Progenitor cell of endocrine pancreas (in vitro differentiated cells): ENCODE data around the gene B9D1. TPM values are rescaled to one million over a fixed set of nuclear protein-coding genes. Genes with fewer than 3 reads are reported as not detected.

ENCODE experiments used
- DNase-seq: peaks from one replicate; pipeline ENCODE4 v3.0.0; 2021; ENCODE audit warnings: low spot score; ENCODE audit not compliant: unreplicated experiment
- H3K27ac Mint-ChIP-seq: 2 replicates; pipeline ENCODE4 v1.8.0; 2021; ENCODE audit warnings: mild to moderate bottlenecking, moderate library complexity, mixed read lengths
- H3K27me3 Mint-ChIP-seq: 2 replicates; pipeline ENCODE4 v1.8.0; 2021; ENCODE audit warnings: mixed read lengths
- H3K36me3 Mint-ChIP-seq: 2 replicates; pipeline ENCODE4 v1.8.0; 2022; ENCODE audit warnings: mixed read lengths; ENCODE audit not compliant: insufficient read depth
- H3K4me1 Mint-ChIP-seq: 2 replicates; pipeline ENCODE4 v1.8.0; 2021; ENCODE audit warnings: low read depth, mixed read lengths
- H3K4me3 Mint-ChIP-seq: 2 replicates; pipeline ENCODE4 v1.8.0; 2021; ENCODE audit warnings: low read depth, mild to moderate bottlenecking, moderate library complexity, mixed read lengths
- H3K9me3 Mint-ChIP-seq: 2 replicates; pipeline ENCODE4 v1.8.0; 2021; ENCODE audit warnings: low read depth, mixed read lengths
- CTCF ChIP-seq: fragments of 200-600 bp; sonication (generic); IDR thresholded peaks from one replicate; pipeline ENCODE4 v1.5.0; 2021; ENCODE audit warnings: antibody characterized with exemption, mild to moderate bottlenecking; ENCODE audit not compliant: unreplicated experiment
- total RNA-seq: library from RNA; stranded (reverse); gene quantifications from 2 replicates; pipeline ENCODE4 v1.2.1, GENCODE V29; 2021

The B9D1 gene
- total RNA-seq, 1 donor from 2014 or later: 27.3 TPM

DNA sequence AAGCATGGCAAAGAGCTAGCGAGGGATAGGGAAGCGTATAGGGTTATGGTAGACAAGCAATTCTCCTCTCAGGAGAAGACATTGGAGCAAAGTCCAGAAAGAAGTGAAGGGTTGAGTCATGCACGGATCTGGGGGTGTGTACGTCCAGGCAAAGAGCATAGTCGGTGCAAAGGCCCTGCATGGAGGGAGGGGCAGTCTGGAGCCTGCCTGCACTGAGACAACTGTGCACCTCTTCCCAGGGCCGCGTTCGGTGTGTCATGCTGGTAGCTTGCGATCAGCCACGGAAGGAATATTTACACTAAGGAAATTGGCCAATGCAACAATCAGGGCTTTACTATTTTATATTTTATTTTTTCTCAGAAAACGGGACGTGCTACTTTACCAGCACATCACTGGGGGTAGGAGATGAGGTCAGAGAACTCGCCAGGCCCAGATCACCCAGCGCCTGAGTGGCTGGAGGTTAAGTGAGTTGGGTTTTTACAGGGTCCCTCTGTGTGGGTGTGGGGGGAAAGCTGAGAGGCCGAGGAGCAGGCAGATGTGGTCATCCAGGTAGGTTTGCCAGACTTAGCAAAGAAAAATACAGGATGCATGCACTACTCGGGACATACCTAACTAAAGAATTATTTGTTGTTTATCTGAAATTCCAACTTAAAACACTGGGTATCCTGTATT is 6.7 kb upstream of the B9D1 start:
- H3K36me3 Mint-ChIP-seq: no peaks in the 10 kb centered on the region
- no peak overlapping the region for H3K27ac Mint-ChIP-seq
- no peaks in the 10 kb centered on the region for H3K9me3 Mint-ChIP-seq
- H3K4me3 Mint-ChIP-seq: no peak overlapping the region
- TF ChIP-seq CTCF: no peak
- no peaks in the 10 kb centered on the region for H3K27me3 Mint-ChIP-seq
- no peaks in the 10 kb centered on the region for H3K4me1 Mint-ChIP-seq
- no peak for DNase-seq

GRCh38 chr17:19368229-19368628 is 5.7 kb upstream of the B9D1 start:
- no peak overlapping the region for H3K4me3 Mint-ChIP-seq
- H3K9me3 Mint-ChIP-seq: no peaks in the 10 kb centered on the region
- H3K27me3 Mint-ChIP-seq: peaks cover 3% of the 10 kb centered on the region
- no peak overlapping the region for H3K27ac Mint-ChIP-seq
- no peaks in the 10 kb centered on the region for H3K36me3 Mint-ChIP-seq
- peaks cover 4% of the 10 kb centered on the region for H3K4me1 Mint-ChIP-seq
- TF ChIP-seq CTCF: no peak
- DNase-seq: no peak

DNA sequence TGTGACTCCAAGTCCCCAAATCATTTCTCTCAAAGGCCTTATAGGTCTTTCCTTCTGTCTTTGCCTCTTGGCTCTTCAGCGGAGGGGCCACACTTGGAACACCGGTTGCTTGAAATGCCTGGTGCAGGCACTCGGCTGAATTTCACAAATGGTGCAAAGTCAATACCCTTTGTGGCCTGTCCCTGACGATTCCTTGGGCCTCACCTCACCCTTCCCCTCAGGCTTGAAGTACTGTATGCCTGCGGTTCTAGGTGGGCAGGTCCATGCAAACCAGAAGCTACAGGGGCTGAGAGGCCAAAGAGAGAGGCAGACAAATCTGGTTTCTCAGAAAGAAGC is 4.1 kb upstream of the B9D1 start:
- no peak overlapping the region for H3K27ac Mint-ChIP-seq
- no peaks in the 10 kb centered on the region for H3K9me3 Mint-ChIP-seq
- DNase-seq: no peak
- no peak for TF ChIP-seq CTCF
- H3K27me3 Mint-ChIP-seq: peaks cover 3% of the 10 kb centered on the region
- peaks cover 7% of the 10 kb centered on the region for H3K4me1 Mint-ChIP-seq
- H3K4me3 Mint-ChIP-seq: no peak overlapping the region
- no peaks in the 10 kb centered on the region for H3K36me3 Mint-ChIP-seq

DNA sequence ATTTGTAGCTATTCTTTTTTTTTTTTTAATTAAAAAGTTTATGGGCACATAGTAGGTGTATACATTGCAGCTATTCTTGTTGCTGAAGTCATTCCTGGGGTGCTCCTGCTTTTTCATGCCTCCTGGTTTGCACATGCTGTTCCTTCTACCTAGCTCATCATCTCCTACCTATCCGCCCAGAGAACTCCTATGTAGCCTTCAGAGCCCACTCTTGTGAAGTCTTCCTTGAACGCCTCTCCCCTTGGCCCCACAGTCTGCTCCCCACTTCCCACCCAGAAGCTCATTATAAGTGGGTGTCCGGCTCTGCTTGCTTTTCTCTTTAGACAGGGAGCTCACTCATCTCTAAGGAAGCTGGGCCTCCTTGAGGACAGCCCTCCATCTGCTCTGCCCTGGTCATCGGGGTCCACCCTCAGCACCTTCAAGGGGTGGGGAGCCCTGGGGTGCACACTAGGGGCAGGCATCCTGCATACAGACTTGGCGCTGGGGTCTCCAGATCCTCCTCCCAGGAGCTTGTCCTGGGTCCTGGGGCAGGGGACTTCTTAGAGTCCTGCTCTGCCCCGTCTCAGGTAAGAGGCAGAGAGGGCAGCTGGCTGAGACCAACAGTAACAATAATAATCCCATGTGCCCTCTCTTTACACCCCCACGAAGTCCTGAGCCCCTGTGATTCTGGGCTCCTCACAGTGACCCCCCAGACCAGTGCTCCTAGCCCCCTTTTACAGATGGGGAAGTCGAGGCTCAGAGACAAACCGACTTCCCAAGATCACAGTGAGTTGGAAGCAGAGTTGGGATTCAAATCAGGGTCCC is 3.5 kb upstream of the B9D1 start:
- peaks cover 3% of the 10 kb centered on the region for H3K27me3 Mint-ChIP-seq
- no peak overlapping the region for H3K4me3 Mint-ChIP-seq

GRCh38 chr17:19365499-19365817 is 2.9 kb upstream of the B9D1 start:
- no peaks in the 10 kb centered on the region for H3K9me3 Mint-ChIP-seq
- no peak overlapping the region for H3K27ac Mint-ChIP-seq
- DNase-seq: no peak
- H3K4me1 Mint-ChIP-seq: peaks cover 10% of the 10 kb centered on the region
- no peak overlapping the region for H3K4me3 Mint-ChIP-seq
- peaks cover 3% of the 10 kb centered on the region for H3K27me3 Mint-ChIP-seq
- TF ChIP-seq CTCF: no peak
- H3K36me3 Mint-ChIP-seq: no peaks in the 10 kb centered on the region

More for the DNA sequence above, 3.5 kb upstream of the B9D1 start:
- H3K4me1 Mint-ChIP-seq: peaks cover 10% of the 10 kb centered on the region
- no peaks in the 10 kb centered on the region for H3K36me3 Mint-ChIP-seq
- no peak overlapping the region for H3K27ac Mint-ChIP-seq
- no peak for DNase-seq
- H3K9me3 Mint-ChIP-seq: no peaks in the 10 kb centered on the region
- no peak for TF ChIP-seq CTCF
